HepG2 (cell line): ENCODE measurements around the gene ASB11. TPM values are rescaled to one million over a fixed set of nuclear protein-coding genes. Genes with fewer than 3 reads are reported as not detected.

Source experiments
- ATAD3A ChIP-seq: sonication (generic); formaldehyde crosslinking; IDR thresholded peaks from 2 replicates; pipeline ENCODE4 v1.4.0; 2020; ENCODE audit warnings: missing genetic modification reagents
- CCAR2 ChIP-seq: fragments of 200-400 bp; formaldehyde crosslinking; optimal IDR thresholded peaks from 2 replicates; pipeline ENCODE3; 2018; ENCODE audit warnings: low read depth, mild to moderate bottlenecking, low read length, moderate library complexity
- CEBPB ChIP-seq: IDR thresholded peaks from 2 replicates; pipeline ENCODE4 v1.6.1; 2011; ENCODE audit warnings: low read depth, low read length, improper control_type of control experiment, borderline replicate concordance
- DNMT1 ChIP-seq: sonication (generic); formaldehyde crosslinking; IDR thresholded peaks from 2 replicates; pipeline ENCODE4 v1.5.1; 2020; ENCODE audit warnings: mild to moderate bottlenecking, missing genetic modification reagents
- HES4 ChIP-seq: sonication (generic); formaldehyde crosslinking; IDR thresholded peaks from 2 replicates; pipeline ENCODE4 v1.9.0; 2021; ENCODE audit warnings: mild to moderate bottlenecking, missing genetic modification reagents, borderline replicate concordance
- MAZ ChIP-seq, 2 experiments: sonication (generic) in 1 of 2; formaldehyde crosslinking in 1 of 2; IDR thresholded peaks; 2 replicates each; pipeline versions ENCODE4 v1.5.0 to v1.6.1; 2012 to 2020; ENCODE audit warnings: low read depth in 2 of 2, mild to moderate bottlenecking in 2 of 2, borderline replicate concordance in 1 of 2, improper control_type of control experiment in 1 of 2, low read length in 1 of 2, missing genetic modification reagents in 1 of 2, moderate library complexity in 1 of 2
- MBNL3 ChIP-seq: fragments of 250-450 bp; sonication (Bioruptor Pico); conservative IDR thresholded peaks from 2 replicates; pipeline ENCODE4 v1.8.0; 2022; ENCODE audit warnings: mild to moderate bottlenecking, inconsistent platforms
- MTA3 ChIP-seq: sonication (generic); formaldehyde crosslinking; IDR thresholded peaks from 2 replicates; pipeline ENCODE4 v1.4.0; 2020; ENCODE audit warnings: missing genetic modification reagents
- NFE2L1 ChIP-seq: sonication (generic); formaldehyde crosslinking; IDR thresholded peaks from 2 replicates; pipeline ENCODE4 v1.4.0; 2020; ENCODE audit warnings: missing genetic modification reagents, mild to moderate bottlenecking, borderline replicate concordance
- NR3C1 ChIP-seq: sonication (generic); formaldehyde crosslinking; IDR thresholded peaks from 2 replicates; pipeline ENCODE4 v1.4.0; 2020; ENCODE audit warnings: missing genetic modification reagents
- RXRA ChIP-seq: sonication (generic); formaldehyde crosslinking; IDR thresholded peaks from 2 replicates; pipeline ENCODE4 v1.5.1; 2020; ENCODE audit warnings: missing genetic modification reagents
- SMAD3 ChIP-seq: sonication (generic); formaldehyde crosslinking; IDR thresholded peaks from 2 replicates; pipeline ENCODE4 v1.4.0; 2020; ENCODE audit warnings: missing genetic modification reagents
- SNAI1 ChIP-seq: sonication (generic); formaldehyde crosslinking; IDR thresholded peaks from 2 replicates; pipeline ENCODE4 v1.5.0; 2020; ENCODE audit warnings: mild to moderate bottlenecking, missing genetic modification reagents, borderline replicate concordance
- SRSF1 ChIP-seq: fragments of 200-400 bp; formaldehyde crosslinking; optimal IDR thresholded peaks from 2 replicates; pipeline ENCODE3; 2017; ENCODE audit warnings: mild to moderate bottlenecking, low read depth, low read length, moderate library complexity
- YEATS4 ChIP-seq: sonication (generic); formaldehyde crosslinking; IDR thresholded peaks from 2 replicates; pipeline ENCODE4 v1.4.0; 2020; ENCODE audit warnings: missing genetic modification reagents, borderline replicate concordance
- ZNF10 ChIP-seq: sonication (generic); formaldehyde crosslinking; IDR thresholded peaks from 2 replicates; pipeline ENCODE4 v1.4.0; 2020; ENCODE audit warnings: mild to moderate bottlenecking, low read depth, missing genetic modification reagents, borderline replicate concordance
- ZNF101 ChIP-seq: sonication (generic); formaldehyde crosslinking; IDR thresholded peaks from 2 replicates; pipeline ENCODE4 v1.4.0; 2020; ENCODE audit warnings: mild to moderate bottlenecking, low read depth, missing genetic modification reagents, borderline replicate concordance
- ZNF3 ChIP-seq: IDR thresholded peaks from 2 replicates; pipeline ENCODE4 v1.7.0; 2017; ENCODE audit warnings: inconsistent platforms
- ZNF33B ChIP-seq: sonication (generic); formaldehyde crosslinking; IDR thresholded peaks from 2 replicates; pipeline ENCODE4 v1.5.1; 2020; ENCODE audit warnings: mild to moderate bottlenecking, missing genetic modification reagents
- ZNF367 ChIP-seq: sonication (generic); formaldehyde crosslinking; IDR thresholded peaks from 2 replicates; pipeline ENCODE4 v1.4.0; 2020; ENCODE audit warnings: missing genetic modification reagents, borderline replicate concordance
- ZNF7 ChIP-seq: IDR thresholded peaks from 2 replicates; pipeline ENCODE4 v1.6.1; 2016; ENCODE audit warnings: missing biosample characterization, missing genetic modification reagents
- ZNF839 ChIP-seq: sonication (generic); formaldehyde crosslinking; IDR thresholded peaks from 2 replicates; pipeline ENCODE4 v1.4.0; 2020; ENCODE audit warnings: missing genetic modification reagents, mild to moderate bottlenecking, borderline replicate concordance
- polyA plus RNA-seq, 8 experiments: library from polyadenylated mRNA; depleted of rRNA in 3 of 8; stranded (reverse) in 7 of 8; unstranded in 1 of 8; fragments of >200 nt; fragmentation: Illumina TruSeq in 4 of 8; extraction: Trizol in 4 of 8; gene quantifications; 2 replicates each; pipeline versions ENCODE4 v1.2.1 to v1.2.3, GENCODE V29; 2011 to 2016; ENCODE audit warnings: low read depth in 4 of 8, missing spikeins in 1 of 8, mixed read lengths in 1 of 8; ENCODE audit not compliant: insufficient read depth in 1 of 8
- total RNA-seq, 5 experiments: library from RNA; depleted of rRNA; stranded (reverse); fragments of >200 nt; fragmentation: Illumina TruSeq; extraction: Trizol; gene quantifications; 2 replicates each; pipeline ENCODE4 v1.2.3, GENCODE V29; 2016; ENCODE audit warnings: low read depth in 1 of 5
- TF ChIP-seq, protein P1 (sequence below): sonication (generic); formaldehyde crosslinking; IDR thresholded peaks from 2 replicates; pipeline ENCODE4 v1.8.0; 2022; ENCODE audit warnings: low read depth, missing genetic modification reagents
- TF ChIP-seq, protein P2 (sequence below): sonication (generic); formaldehyde crosslinking; IDR thresholded peaks from 2 replicates; pipeline ENCODE4 v1.9.0; 2022; ENCODE audit warnings: missing genetic modification reagents, mild to moderate bottlenecking, borderline replicate concordance
- TF ChIP-seq, protein P3 (sequence below): IDR thresholded peaks from 2 replicates; pipeline ENCODE4 v1.6.1; 2016; ENCODE audit warnings: low read depth, borderline replicate concordance
- TF ChIP-seq, protein P4 (sequence below): IDR thresholded peaks from 2 replicates; pipeline ENCODE4 v1.6.1; 2012; ENCODE audit warnings: inconsistent platforms

The ASB11 gene
- total and polyA plus RNA-seq, 2 of the 13 experiments (the other 11 are each of a cell fraction or from before 2014, with no cell fraction given) = not detected

DNA sequence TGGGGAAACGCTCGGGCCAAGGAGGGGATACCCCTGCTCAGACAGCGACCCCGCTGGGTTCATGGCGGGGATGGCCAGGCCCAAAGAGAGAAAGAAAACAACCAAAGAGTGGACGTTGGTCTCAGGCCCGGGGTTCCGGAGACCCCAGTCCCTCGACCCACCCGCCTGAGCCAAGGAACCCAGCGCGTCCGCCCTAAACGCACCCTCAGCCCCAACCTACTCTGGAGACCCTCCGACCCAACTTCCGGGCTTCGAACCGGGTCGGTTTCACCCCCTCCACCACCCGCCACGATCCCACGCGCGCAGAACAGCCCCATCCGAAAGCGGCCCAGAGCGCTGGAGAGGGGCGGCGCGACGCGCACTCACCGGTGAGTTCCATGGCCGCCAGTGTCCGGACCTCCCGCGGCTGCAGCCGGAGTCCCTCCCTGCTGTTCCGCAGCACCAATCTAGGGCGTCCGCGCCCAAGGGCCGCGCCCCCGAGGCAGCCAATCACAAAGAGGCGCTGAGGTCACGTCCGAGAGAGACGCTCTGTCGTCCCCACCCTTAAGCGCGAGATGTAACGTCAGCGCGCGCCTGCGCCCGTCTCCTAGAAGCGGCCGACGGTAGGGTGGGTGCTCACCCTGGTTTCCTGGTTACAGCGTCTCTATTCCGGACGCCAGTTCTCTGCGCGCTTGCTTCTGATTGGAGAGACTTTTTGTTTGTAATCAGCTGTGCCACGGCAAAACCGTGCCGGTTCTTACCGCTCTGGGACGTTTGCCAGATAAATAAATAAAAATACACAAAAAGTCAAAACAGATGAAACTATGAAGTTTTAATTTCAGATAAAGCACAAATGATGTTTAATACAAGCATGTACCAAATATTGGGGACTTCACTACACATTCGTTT is 19.9 kb upstream of the ASB11 start, which contains the start of gene PIGA (continued):
- TF ChIP-seq ATAD3A = no peak
- TF ChIP-seq SRSF1 = no peak
- TF ChIP-seq, protein P1, sequence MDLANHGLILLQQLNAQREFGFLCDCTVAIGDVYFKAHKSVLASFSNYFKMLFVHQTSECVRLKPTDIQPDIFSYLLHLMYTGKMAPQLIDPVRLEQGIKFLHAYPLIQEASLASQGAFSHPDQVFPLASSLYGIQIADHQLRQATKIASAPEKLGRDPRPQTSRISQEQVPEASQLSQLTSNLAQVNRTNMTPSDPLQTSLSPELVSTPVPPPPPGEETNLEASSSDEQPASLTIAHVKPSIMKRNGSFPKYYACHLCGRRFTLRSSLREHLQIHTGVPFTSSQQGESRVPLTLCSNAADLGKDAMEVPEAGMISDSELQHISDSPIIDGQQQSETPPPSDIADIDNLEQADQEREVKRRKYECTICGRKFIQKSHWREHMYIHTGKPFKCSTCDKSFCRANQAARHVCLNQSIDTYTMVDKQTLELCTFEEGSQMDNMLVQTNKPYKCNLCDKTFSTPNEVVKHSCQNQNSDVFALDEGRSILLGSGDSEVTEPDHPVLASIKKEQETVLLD (CRISPR knock-in tag) = no peak
- TF ChIP-seq, protein P2, sequence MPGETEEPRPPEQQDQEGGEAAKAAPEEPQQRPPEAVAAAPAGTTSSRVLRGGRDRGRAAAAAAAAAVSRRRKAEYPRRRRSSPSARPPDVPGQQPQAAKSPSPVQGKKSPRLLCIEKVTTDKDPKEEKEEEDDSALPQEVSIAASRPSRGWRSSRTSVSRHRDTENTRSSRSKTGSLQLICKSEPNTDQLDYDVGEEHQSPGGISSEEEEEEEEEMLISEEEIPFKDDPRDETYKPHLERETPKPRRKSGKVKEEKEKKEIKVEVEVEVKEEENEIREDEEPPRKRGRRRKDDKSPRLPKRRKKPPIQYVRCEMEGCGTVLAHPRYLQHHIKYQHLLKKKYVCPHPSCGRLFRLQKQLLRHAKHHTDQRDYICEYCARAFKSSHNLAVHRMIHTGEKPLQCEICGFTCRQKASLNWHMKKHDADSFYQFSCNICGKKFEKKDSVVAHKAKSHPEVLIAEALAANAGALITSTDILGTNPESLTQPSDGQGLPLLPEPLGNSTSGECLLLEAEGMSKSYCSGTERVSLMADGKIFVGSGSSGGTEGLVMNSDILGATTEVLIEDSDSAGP = peak; percentile 61; the same call in 1 of the 2 replicates
- no peak for TF ChIP-seq MAZ (IDR thresholded peaks at IDR 0.05; ENCODE audit: borderline replicate concordance, low read depth, low read length)
- TF ChIP-seq MAZ (CRISPR knock-in tag; IDR thresholded peaks at IDR 0.05; ENCODE audit: low read depth) = no peak
- no peak for TF ChIP-seq ZNF839 (CRISPR knock-in tag)
- TF ChIP-seq ZNF10 (CRISPR knock-in tag) = no peak
- TF ChIP-seq HES4 (CRISPR knock-in tag) = no peak; the same call in 1 of the 2 replicates
- no peak for TF ChIP-seq CEBPB
- 0 out of 2 replicates have a peak, but pooled peaks have one; percentile 38 for TF ChIP-seq RXRA (CRISPR knock-in tag)
- TF ChIP-seq ZNF7 (CRISPR knock-in tag) = no peak
- no peak for TF ChIP-seq SNAI1 (CRISPR knock-in tag)
- TF ChIP-seq, protein P3, sequence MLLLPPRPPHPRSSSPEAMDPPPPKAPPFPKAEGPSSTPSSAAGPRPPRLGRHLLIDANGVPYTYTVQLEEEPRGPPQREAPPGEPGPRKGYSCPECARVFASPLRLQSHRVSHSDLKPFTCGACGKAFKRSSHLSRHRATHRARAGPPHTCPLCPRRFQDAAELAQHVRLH (CRISPR knock-in tag) = no peak
- no peak for TF ChIP-seq ZNF367 (CRISPR knock-in tag)
- no peak for TF ChIP-seq MTA3 (CRISPR knock-in tag)
- no peak for TF ChIP-seq DNMT1 (CRISPR knock-in tag)
- no peak for TF ChIP-seq NFE2L1 (CRISPR knock-in tag)
- TF ChIP-seq ZNF3 (CRISPR knock-in tag) = no peak
- no peak for TF ChIP-seq CCAR2
- TF ChIP-seq MBNL3 = no peak
- TF ChIP-seq SMAD3 (CRISPR knock-in tag) = no peak
- no peak for TF ChIP-seq ZNF101 (CRISPR knock-in tag)
- peak; percentile 39; the same call in 1 of the 2 replicates for TF ChIP-seq YEATS4 (CRISPR knock-in tag)
- TF ChIP-seq ZNF33B = 0 out of 2 replicates have a peak, but pooled peaks have one; percentile 66
- TF ChIP-seq, protein P4, sequence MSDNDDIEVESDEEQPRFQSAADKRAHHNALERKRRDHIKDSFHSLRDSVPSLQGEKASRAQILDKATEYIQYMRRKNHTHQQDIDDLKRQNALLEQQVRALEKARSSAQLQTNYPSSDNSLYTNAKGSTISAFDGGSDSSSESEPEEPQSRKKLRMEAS = peak; percentile 62
- no peak for TF ChIP-seq NR3C1 (CRISPR knock-in tag)
